Activated naive CD4-positive, alpha-beta T cell treated with Interleukin-2 at 50 U/mL for 16 hours (primary cell): ENCODE measurements around the gene STATH.
"Not testable (repeated sequence)": the region's sequence is repeated elsewhere in the genome, so short reads cannot be mapped to it uniquely, and the experiment has no call there.

Experiments
- DNase-seq: peaks from one replicate; pipeline ENCODE4 v3.0.0-alpha.2; 2020

STATH gene

GRCh38 chr4:69995526-69996016 lies at the start of gene STATH:
Gene STATH, plus strand, starts transcription at chr4:69995966. Its CDS starts 2,472 bp downstream, at chr4:69998438.
- DNase-seq, result no peak

- DNase-seq, result no peak
Measured at GRCh38 chr4:69951602-69952001, 44.2 kb upstream of the STATH start.

GRCh38 chr4:69957209-69957608 lies 38.6 kb upstream of the STATH start:
- no peak for DNase-seq

GRCh38 chr4:69965628-69966027 lies 30.1 kb upstream of the STATH start, which contains the start of gene CSN2:
Gene CSN2, minus strand, starts transcription at chr4:69965728. Its CDS starts 4,733 bp downstream, at chr4:69960995.
- DNase-seq, result no peak

GRCh38 chr4:69970071-69970470 lies 25.7 kb upstream of the STATH start:
- no peak for DNase-seq

GRCh38 chr4:69974631-69975030 lies 21.1 kb upstream of the STATH start:
- no peak for DNase-seq

GRCh38 chr4:69977582-69977981 lies 18.2 kb upstream of the STATH start:
- no peak for DNase-seq

- no peak for DNase-seq
Measured at GRCh38 chr4:69984030-69984443, 11.7 kb upstream of the STATH start.

GRCh38 chr4:69986663-69987062 lies 9.1 kb upstream of the STATH start:
- no peak for DNase-seq

- no peak for DNase-seq
Measured at GRCh38 chr4:69991016-69991415, 4.8 kb upstream of the STATH start.

GRCh38 chr4:69994782-69995181 lies 984 bp upstream of the STATH start:
- no peak for DNase-seq

- DNase-seq, result no peak
Measured at GRCh38 chr4:69999420-69999819, 3.7 kb downstream of the STATH start.

GRCh38 chr4:70000711-70001110 lies 4.9 kb downstream of the STATH start:
- DNase-seq, result no peak

- DNase-seq, result no peak
Measured at GRCh38 chr4:70002507-70002906, 6.7 kb downstream of the STATH start.

- no peak for DNase-seq
Measured at GRCh38 chr4:70008771-70009170, 13.0 kb downstream of the STATH start.

GRCh38 chr4:70019006-70019405 lies 23.2 kb downstream of the STATH start:
- DNase-seq, result not testable (repeated sequence)

- DNase-seq, result no peak
Measured at GRCh38 chr4:70023218-70023617, 27.5 kb downstream of the STATH start.

GRCh38 chr4:70027011-70027410 lies 31.2 kb downstream of the STATH start:
- no peak for DNase-seq

GRCh38 chr4:70028159-70028558 lies 32.4 kb downstream of the STATH start, which contains the start of gene HTN3:
Gene HTN3, plus strand, starts transcription at chr4:70028459. Its CDS starts 2,282 bp downstream, at chr4:70030741.
- not testable (repeated sequence) for DNase-seq

GRCh38 chr4:70037559-70037958 lies 41.8 kb downstream of the STATH start:
- not testable (repeated sequence) for DNase-seq

GRCh38 chr4:70039928-70040327 lies 44.2 kb downstream of the STATH start:
- not testable (repeated sequence) for DNase-seq

GRCh38 chr4:70041652-70042286 lies 46.0 kb downstream of the STATH start:
- no peak for DNase-seq

GRCh38 chr4:70050138-70050537 lies 54.4 kb downstream of the STATH start, which contains the start of gene HTN1:
Gene HTN1, plus strand, starts transcription at chr4:70050438. Its CDS starts 2,639 bp downstream, at chr4:70053077.
- not testable (repeated sequence) for DNase-seq
